OCI-LY3 (cell line): ENCODE results near the gene ZNF74.

Source experiments
- CTCF ChIP-seq: fragments of 200-600, 300-600 bp; sonication (generic); IDR thresholded peaks from 2 replicates; pipeline ENCODE4 v1.5.1; 2014; ENCODE audit warnings: antibody characterized with exemption, low read length, low read depth
- EZH2phosphoT487 ChIP-seq: fragments of 200-600 bp; shearing (Covaris generic); IDR thresholded peaks from 2 replicates; pipeline ENCODE4 v1.6.1; 2018; ENCODE audit warnings: antibody characterized with exemption, mixed run types, low read depth

GRCh38 chr22:20439928-20440575 lies 46.1 kb downstream of the ZNF74 start:
- TF ChIP-seq CTCF (no peak), EZH2phosphoT487 (no peak)
